ENCODE results near the gene RDX. TPM values are rescaled to one million over a fixed set of nuclear protein-coding genes. Genes with fewer than 3 reads are reported as not detected.

The RDX gene
- total RNA-seq, 1 experiment from 2014 or later = 77.4 TPM

- TF ChIP-seq HMGXB4 (CRISPR knock-in tag; IDR thresholded peaks at IDR 0.05) (no peak), E2F4 (CRISPR knock-in tag; IDR thresholded peaks at IDR 0.05; ENCODE audit: borderline replicate concordance, low read depth) (no peak), ZBTB21 (CRISPR knock-in tag; IDR thresholded peaks at IDR 0.05; ENCODE audit: borderline replicate concordance) (no peak), SMAD3 (CRISPR knock-in tag; IDR thresholded peaks at IDR 0.05; ENCODE audit: borderline replicate concordance) (no peak), USF2 (CRISPR knock-in tag; IDR thresholded peaks at IDR 0.05) (no peak), OVOL2 (CRISPR knock-in tag; IDR thresholded peaks at IDR 0.05; ENCODE audit: borderline replicate concordance) (no peak)
Observed at GRCh38 chr11:110295086-110295485, 1.3 kb downstream of the RDX start (continued).

- ATAC-seq (no peak), DNase-seq (ENCODE audit: low spot score) (no peak)
- no peaks in the 10 kb centered on the region for H3K9me3 Mint-ChIP-seq
- CTCF ChIA-PET = no interaction called here
- H3K27me3 Mint-ChIP-seq (ENCODE audit: low read depth) = no peaks in the 10 kb centered on the region
- H3K4me1 Mint-ChIP-seq = peaks cover 47% of the 10 kb centered on the region
- POLR2A ChIA-PET = no interaction called here
- no peaks in the 10 kb centered on the region; the same call in 1 of the 2 replicates for H3K36me3 Mint-ChIP-seq
- peak overlapping the region; percentile 81 for H3K4me3 Mint-ChIP-seq
- H3K27ac Mint-ChIP-seq = peak overlapping the region; percentile 60; the same call in 1 of the 2 replicates
- TF ChIP-seq GRHL2 (CRISPR knock-in tag; IDR thresholded peaks at IDR 0.05; ENCODE audit: insufficient replicate concordance, severe bottlenecking) (no peak), E2F4 (CRISPR knock-in tag; IDR thresholded peaks at IDR 0.05; ENCODE audit: borderline replicate concordance, low read depth) (no peak), CBFB (CRISPR knock-in tag; IDR thresholded peaks at IDR 0.05; ENCODE audit: low read depth) (no peak), CDX4 (CRISPR knock-in tag; IDR thresholded peaks at IDR 0.05; ENCODE audit: borderline replicate concordance) (no peak), ZNF532 (CRISPR knock-in tag; IDR thresholded peaks at IDR 0.05; ENCODE audit: borderline replicate concordance) (no peak), TP53 (CRISPR knock-in tag; IDR thresholded peaks at IDR 0.05) (no peak), SOX15 (CRISPR knock-in tag; IDR thresholded peaks at IDR 0.05) (no peak), ZNF317 (CRISPR knock-in tag; IDR thresholded peaks at IDR 0.05; ENCODE audit: borderline replicate concordance, low read depth) (no peak), GABPB1 (CRISPR knock-in tag; IDR thresholded peaks at IDR 0.05) (no peak), ZMAT4 (CRISPR knock-in tag; IDR thresholded peaks at IDR 0.05) (no peak), ATF1 (CRISPR knock-in tag; IDR thresholded peaks at IDR 0.05) (no peak), ZNF396 (CRISPR knock-in tag; IDR thresholded peaks at IDR 0.05; ENCODE audit: borderline replicate concordance) (no peak), ZNF512 (CRISPR knock-in tag; IDR thresholded peaks at IDR 0.05; ENCODE audit: borderline replicate concordance) (no peak), PREB (CRISPR knock-in tag; IDR thresholded peaks at IDR 0.05; ENCODE audit: borderline replicate concordance) (no peak), JUN (CRISPR knock-in tag; IDR thresholded peaks at IDR 0.05) (no peak), HMGXB4 (CRISPR knock-in tag; IDR thresholded peaks at IDR 0.05) (no peak)
Observed at GRCh38 chr11:110294509-110294908, 1.9 kb downstream of the RDX start.
